Urinary bladder (tissue), 4 donors: Measurements from ENCODE around the gene RASAL1. TPM values are rescaled to one million over a fixed set of nuclear protein-coding genes. Genes with fewer than 3 reads are reported as not detected.

Source experiments
- DNase-seq: peaks from one replicate; pipeline ENCODE4 v3.0.0-alpha.2; 2015; ENCODE audit errors: extremely low spot score
- H3K27ac ChIP-seq: one replicate; pipeline ENCODE4 v1.5.1; 2013; ENCODE audit warnings: low read depth, mild to moderate bottlenecking, moderate library complexity
- H3K36me3 ChIP-seq: one replicate; pipeline ENCODE4 v1.6.1; 2013; ENCODE audit warnings: mild to moderate bottlenecking, moderate library complexity; ENCODE audit not compliant: insufficient read depth
- H3K4me1 ChIP-seq: one replicate; pipeline ENCODE4 v1.6.1; 2013; ENCODE audit warnings: mild to moderate bottlenecking, moderate library complexity; ENCODE audit not compliant: insufficient read depth
- H3K4me3 ChIP-seq: one replicate; pipeline ENCODE4 v1.5.1; 2013; ENCODE audit warnings: low read depth, low read length
- WGBS: extraction: QIAGEN DNeasy Blood & Tissue Kit; methylation state at CpG from one replicate; pipeline ENCODE4 v1.1.7; 2013; 5-methylcytosine and 5-hydroxymethylcytosine counted together
- polyA plus RNA-seq: library from polyadenylated mRNA; stranded (reverse); fragments of 200-250 nt; gene quantifications from one replicate; pipeline ENCODE4 v1.2.3, GENCODE V29; 2013
- total RNA-seq: library from RNA; depleted of rRNA; stranded (reverse); fragments of >200 nt; gene quantifications from one replicate; pipeline ENCODE4 v1.2.3, GENCODE V29; 2014
- donor health status: healthy with polysubstance abuse.
- donor health status: healthy.

Gene RASAL1
- total and polyA plus RNA-seq, 2 donors: 0.04 to 0.11 TPM

DNA sequence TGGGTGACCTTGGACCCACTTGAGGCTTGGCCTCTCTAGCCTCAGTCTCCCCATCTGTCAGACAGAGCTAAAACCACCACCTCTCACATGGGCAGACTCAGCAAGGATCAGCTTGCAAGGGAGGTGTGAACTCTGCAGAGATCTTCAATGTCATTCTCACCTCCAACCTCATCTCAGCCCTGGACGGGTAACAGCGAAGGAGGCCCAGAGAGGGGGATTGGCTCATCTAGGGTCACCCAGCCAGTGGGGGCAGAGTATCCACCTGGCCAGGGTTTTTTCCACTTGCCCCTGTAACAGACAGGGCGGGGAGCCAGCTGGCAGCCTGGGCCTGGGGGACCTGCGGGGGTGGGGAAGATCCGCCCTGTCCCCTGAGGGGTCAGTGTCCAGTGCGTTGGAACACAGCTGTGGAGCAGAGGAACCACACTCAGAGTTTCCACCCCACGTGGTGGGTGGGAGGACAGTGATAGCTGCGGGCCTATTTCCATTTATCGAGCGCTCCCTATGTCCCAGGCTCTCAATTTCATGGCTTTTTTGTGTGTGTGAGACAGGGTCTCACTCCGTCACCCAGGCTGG is 51.6 kb downstream of the RASAL1 start:
- H3K36me3 ChIP-seq: no peaks in the 10 kb centered on the region
- no peaks in the 10 kb centered on the region for H3K4me1 ChIP-seq
- WGBS: 84% methylated on average over 11 of the region's 11 CpGs
- H3K27ac ChIP-seq: no peak overlapping the region
- no peak for DNase-seq
- H3K4me3 ChIP-seq: no peak overlapping the region

DNA sequence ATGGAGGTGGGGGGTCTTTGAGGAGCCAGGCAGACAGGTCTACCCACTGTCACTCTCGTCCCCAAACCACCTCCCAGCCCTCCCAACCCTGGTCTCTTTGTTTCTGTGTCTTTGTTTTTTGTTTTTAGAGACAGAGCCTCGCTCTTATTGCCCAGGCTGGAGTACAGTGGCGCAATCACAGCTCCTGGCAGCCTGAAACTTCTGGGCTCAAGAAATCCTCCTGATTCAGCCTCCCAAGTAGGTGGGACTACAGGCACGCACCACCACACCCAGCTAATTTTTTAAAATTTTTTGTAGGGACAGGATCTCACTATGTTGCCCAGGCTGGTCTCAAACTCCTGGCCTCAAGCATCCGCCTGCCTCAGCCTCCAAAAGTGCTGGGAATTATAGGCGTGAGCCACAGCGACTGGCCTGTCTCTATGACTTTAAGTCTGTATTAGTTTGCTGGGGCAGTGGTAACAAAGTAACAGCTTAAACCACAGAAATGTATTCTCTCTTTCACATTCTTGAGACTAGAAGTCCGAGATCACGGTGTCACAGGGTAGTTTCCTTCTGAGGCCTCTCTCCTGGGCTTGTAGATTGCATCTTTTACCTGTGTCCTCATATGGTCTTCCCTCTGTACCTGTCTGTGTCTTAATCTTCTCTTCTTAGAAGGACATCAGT is 52.9 kb downstream of the RASAL1 start:
- Histone ChIP-seq H3K27ac (no peak overlapping the region), H3K4me1 (no peaks in the 10 kb centered on the region), H3K36me3 (no peaks in the 10 kb centered on the region), H3K4me3 (no peak overlapping the region)
- 80% methylated on average over 9 of the region's 9 CpGs for WGBS
- no peak for DNase-seq

GRCh38 chr12:113081873-113082272 is 53.7 kb downstream of the RASAL1 start:
- no peak for DNase-seq
- H3K4me3 ChIP-seq: no peak overlapping the region
- H3K4me1 ChIP-seq: no peaks in the 10 kb centered on the region
- no peaks in the 10 kb centered on the region for H3K36me3 ChIP-seq
- no peak overlapping the region for H3K27ac ChIP-seq
- 66% methylated on average over 4 of the region's 4 CpGs for WGBS

DNA sequence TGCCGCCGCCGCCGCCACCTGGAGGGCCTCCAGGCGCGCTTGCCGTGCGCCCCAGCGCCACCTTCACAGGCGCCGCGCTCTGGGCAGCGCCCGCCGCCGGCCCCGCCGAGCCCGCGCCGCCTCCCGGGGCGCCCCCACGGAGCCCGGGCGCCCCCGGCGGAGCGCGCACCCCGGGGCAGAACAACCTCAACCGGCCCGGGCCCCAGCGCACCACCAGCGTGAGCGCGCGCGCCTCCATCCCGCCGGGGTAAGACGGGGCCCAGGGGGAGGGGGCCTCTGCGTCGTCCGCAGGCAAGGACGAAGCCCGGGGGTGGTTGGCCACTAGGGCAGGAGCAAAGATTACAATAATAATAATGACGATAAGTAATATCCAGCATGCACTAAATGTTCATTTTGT is 57.7 kb downstream of the RASAL1 start:
- Histone ChIP-seq H3K4me1 (no peaks in the 10 kb centered on the region), H3K36me3 (no peaks in the 10 kb centered on the region), H3K27ac (no peak overlapping the region), H3K4me3 (no peak overlapping the region)
- DNase-seq: no peak
- 18% methylated on average over 48 of the region's 48 CpGs for WGBS

GRCh38 chr12:113077057-113077858 is 58.3 kb downstream of the RASAL1 start:
- H3K4me1 ChIP-seq: no peaks in the 10 kb centered on the region
- WGBS: 21% methylated on average over 70 of the region's 70 CpGs
- no peaks in the 10 kb centered on the region for H3K36me3 ChIP-seq
- no peak overlapping the region for H3K4me3 ChIP-seq
- H3K27ac ChIP-seq: no peak overlapping the region
- DNase-seq: no peak

GRCh38 chr12:113075137-113075683 is 60.4 kb downstream of the RASAL1 start:
- 71% methylated on average over 6 of the region's 6 CpGs for WGBS
- no peak for DNase-seq
- H3K4me3 ChIP-seq: no peak overlapping the region
- H3K4me1 ChIP-seq: no peaks in the 10 kb centered on the region
- H3K36me3 ChIP-seq: no peaks in the 10 kb centered on the region
- no peak overlapping the region for H3K27ac ChIP-seq

DNA sequence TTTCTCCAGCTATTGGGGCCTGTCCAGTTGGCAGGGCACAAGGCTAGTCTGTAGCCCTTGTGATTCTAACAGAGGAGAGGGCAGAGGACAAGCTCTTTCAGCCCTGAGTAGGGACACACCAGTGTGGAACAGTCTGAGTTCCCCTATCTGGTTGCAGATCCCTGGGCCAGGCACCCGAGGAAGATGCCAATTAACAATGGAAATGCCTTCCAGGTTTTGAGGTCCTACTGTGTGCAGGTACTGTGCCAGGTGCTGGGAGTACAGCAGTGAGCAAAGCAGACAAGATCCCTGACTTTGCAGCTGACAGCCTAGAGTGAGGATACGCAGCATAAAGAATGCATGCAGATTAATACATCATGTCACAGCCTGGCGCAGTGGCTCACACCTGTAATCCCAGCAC is 62.0 kb downstream of the RASAL1 start:
- H3K27ac ChIP-seq: no peak overlapping the region
- WGBS: 74% methylated on average over 3 of the region's 3 CpGs
- H3K4me3 ChIP-seq: no peak overlapping the region
- DNase-seq: no peak
- no peaks in the 10 kb centered on the region for H3K4me1 ChIP-seq
- H3K36me3 ChIP-seq: no peaks in the 10 kb centered on the region

DNA sequence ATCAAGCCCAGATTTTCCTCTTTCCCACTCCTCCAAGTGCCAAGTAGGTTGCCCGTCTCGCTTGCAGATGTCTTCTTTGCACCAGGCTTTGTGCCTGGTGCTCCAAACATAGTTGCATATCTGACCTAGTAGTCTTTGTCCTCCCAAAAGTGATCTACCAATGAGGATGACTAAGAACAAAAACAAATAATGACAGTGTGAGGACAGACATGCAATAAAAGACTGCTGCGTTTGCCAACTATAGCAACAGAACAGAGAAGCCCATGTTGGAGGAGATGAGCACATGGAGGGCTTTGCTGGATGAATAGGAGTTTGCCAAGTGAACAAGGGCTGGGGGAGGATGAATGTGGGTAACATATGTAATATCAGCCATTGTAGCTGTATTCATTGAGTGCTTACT is 63.4 kb downstream of the RASAL1 start:
- Histone ChIP-seq H3K36me3 (no peaks in the 10 kb centered on the region), H3K27ac (no peak overlapping the region), H3K4me1 (no peaks in the 10 kb centered on the region), H3K4me3 (no peak overlapping the region)
- DNase-seq: no peak
- 74% methylated on average over 3 of the region's 3 CpGs for WGBS

GRCh38 chr12:113071135-113072112 is 64.1 kb downstream of the RASAL1 start:
- Histone ChIP-seq H3K36me3 (no peaks in the 10 kb centered on the region), H3K4me1 (no peaks in the 10 kb centered on the region), H3K27ac (no peak overlapping the region), H3K4me3 (no peak overlapping the region)
- no peak for DNase-seq
- 64% methylated on average over 21 of the region's 21 CpGs for WGBS

DNA sequence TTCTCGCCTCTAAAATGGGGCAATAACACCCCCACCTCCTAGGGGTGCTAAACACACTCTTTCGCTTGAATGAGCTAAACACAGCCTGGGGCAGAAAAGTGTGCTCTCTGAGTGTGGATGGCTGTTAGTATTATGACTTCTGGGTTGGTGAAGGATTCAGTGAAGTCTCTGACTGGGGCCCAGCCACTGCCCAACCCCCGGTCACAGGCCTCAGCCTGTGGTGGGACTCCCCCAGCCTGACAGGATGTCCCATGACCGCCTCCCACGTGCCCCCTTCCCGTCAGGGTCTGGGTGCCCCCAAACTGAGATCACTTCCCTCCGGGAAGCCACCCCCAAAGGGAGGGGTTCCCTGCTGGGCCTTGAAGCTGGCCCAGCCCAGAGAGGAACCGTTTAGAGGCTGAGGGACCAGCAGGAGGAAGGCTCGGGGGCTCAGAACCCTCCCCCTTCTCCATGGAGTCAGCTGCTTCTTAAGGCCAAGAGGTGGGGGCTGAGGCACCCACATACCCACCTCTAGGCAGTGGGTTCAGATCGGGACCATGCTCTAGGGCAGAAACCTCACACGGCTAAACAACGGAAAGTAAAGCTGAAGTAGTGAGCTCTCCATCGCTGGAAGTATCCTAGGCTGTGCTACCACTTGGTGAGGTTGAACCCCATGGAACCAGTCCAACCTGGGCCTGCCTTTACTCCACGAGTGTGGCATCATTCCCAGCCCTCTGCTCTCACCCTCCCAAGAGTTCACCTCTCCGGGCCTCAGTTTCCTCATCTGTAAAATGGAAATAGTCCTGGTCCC is 65.2 kb downstream of the RASAL1 start:
- Histone ChIP-seq H3K4me1 (no peaks in the 10 kb centered on the region), H3K4me3 (no peak overlapping the region), H3K36me3 (no peaks in the 10 kb centered on the region), H3K27ac (no peak overlapping the region)
- WGBS: 67% methylated on average over 15 of the region's 15 CpGs
- DNase-seq: no peak

GRCh38 chr12:113069751-113070116 is 65.8 kb downstream of the RASAL1 start:
- no peaks in the 10 kb centered on the region for H3K36me3 ChIP-seq
- no peak overlapping the region for H3K27ac ChIP-seq
- no peak for DNase-seq
- H3K4me1 ChIP-seq: no peaks in the 10 kb centered on the region
- H3K4me3 ChIP-seq: no peak overlapping the region
- WGBS: 90% methylated on average over 6 of the region's 6 CpGs

DNA sequence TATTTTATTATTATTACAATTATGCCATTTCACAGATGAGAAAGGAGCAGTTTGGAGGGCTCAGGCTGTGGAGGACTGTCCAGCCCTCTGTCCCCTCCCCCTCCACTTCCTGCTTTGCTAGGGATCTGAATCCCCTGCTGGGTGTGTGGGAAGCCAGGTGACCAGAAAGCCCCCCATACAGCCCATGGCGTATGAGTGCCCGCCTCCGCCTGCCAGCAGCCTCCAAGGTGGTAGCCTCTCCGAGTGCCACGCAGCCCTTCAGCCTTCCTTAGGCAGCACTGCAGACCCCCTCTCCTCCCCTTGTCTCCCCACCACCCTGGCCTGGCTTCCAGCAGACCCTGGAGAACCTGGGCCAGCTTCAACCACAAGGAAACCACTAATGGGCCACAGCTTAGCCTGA is 66.4 kb downstream of the RASAL1 start:
- Histone ChIP-seq H3K4me1 (no peaks in the 10 kb centered on the region), H3K36me3 (no peaks in the 10 kb centered on the region), H3K27ac (no peak overlapping the region), H3K4me3 (no peak overlapping the region)
- no peak for DNase-seq
- WGBS: 70% methylated on average over 5 of the region's 5 CpGs
